IPS DF 6.9 (cell line): ENCODE measurements around the gene CDK7.

Experiments
- DNase-seq: peaks from one replicate; pipeline ENCODE4 v3.0.0-alpha.2; 2013; ENCODE audit warnings: low read depth, low spot score
- H3K27ac ChIP-seq: one replicate; pipeline ENCODE4 v1.5.1; 2013; ENCODE audit warnings: low read length, control low read depth
- H3K27me3 ChIP-seq: 2 replicates; pipeline ENCODE4 v1.6.1; 2013; ENCODE audit warnings: mild to moderate bottlenecking, low read length; ENCODE audit not compliant: control insufficient read depth, insufficient read depth
- H3K36me3 ChIP-seq: 2 replicates; pipeline ENCODE4 v1.6.1; 2013; ENCODE audit warnings: low read length; ENCODE audit not compliant: control insufficient read depth, insufficient read depth
- H3K4me1 ChIP-seq: 2 replicates; pipeline ENCODE4 v1.6.1; 2013; ENCODE audit warnings: low read length; ENCODE audit not compliant: control insufficient read depth, insufficient read depth
- H3K4me3 ChIP-seq: 2 replicates; pipeline ENCODE4 v1.5.1; 2013; ENCODE audit warnings: mild to moderate bottlenecking, low read length
- H3K9me3 ChIP-seq: 2 replicates; pipeline ENCODE4 v1.6.1; 2013; ENCODE audit warnings: low read length, inconsistent platforms; ENCODE audit not compliant: control insufficient read depth, insufficient read depth
- WGBS: extraction: QIAGEN DNeasy Blood & Tissue Kit; methylation state at CpG from one replicate; pipeline ENCODE4 v1.1.7; 2013; ENCODE audit warnings: mixed read lengths, missing lambda C conversion rate; ENCODE audit not compliant: insufficient read length, insufficient coverage; 5-methylcytosine and 5-hydroxymethylcytosine counted together

The CDK7 gene

DNA sequence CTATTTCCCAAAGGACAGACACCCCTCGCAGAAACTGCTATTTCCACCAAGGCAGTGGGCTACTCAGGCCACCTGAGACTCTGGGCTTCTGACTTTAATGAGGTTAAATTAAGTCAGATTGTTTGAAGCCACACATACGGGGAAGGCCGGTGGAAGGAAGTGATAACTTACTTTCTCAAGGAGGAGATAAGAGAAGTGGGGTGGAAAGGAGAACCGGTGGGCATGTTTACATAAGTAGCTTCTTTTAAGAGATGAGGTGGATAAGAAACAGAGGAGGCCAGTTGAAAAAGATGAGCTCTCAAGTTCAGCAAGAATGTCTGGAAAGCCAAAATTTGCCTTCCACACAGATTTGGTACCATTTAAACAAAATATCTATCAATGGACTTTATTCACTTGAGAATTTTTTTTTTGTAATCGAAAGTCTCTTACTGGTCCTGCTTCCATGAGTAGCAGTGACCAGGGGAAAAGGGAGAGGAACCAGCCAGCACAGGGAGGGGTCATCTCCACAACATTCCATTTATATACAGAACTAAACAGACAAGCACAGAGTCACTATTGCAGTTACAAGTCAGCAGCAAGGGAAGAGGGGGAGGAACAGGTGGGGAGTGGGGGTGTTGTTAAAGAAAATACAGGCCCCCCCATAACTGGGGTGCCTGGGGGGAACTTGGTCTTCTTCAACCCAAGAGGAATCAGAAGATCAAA is 77.9 kb downstream of the CDK7 start:
- no peak for DNase-seq
- Histone ChIP-seq H3K4me3 (no peak overlapping the region), H3K27ac (no peak overlapping the region), H3K9me3 (no peaks in the 10 kb centered on the region), H3K4me1 (no peaks in the 10 kb centered on the region), H3K36me3 (no peaks in the 10 kb centered on the region), H3K27me3 (no peaks in the 10 kb centered on the region)
- WGBS = no CpG with 5 or more reads among the region's 5 CpGs

DNA sequence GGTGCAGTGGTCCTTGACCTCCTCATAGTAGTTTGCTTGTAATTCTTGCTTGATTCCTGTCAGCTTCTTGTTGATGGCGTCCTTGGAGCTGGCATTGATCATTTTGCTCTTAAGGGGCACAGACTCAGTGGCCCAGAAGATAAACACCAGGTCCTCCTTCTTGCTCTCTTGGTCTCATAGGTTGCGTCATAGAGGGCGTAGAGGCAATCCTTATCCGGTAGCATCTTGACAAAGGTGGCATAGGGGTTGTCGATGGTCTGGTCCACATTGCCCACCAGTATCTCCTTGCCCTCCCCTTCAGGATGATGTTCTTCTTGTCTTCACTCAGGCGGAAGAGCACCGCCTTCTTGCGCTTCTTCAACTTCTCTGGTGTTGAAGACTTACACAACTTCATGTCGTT is 78.7 kb downstream of the CDK7 start:
- H3K27ac ChIP-seq = no peak overlapping the region
- no peaks in the 10 kb centered on the region for H3K4me1 ChIP-seq
- no peaks in the 10 kb centered on the region for H3K27me3 ChIP-seq
- no CpG with 5 or more reads among the region's 9 CpGs for WGBS
- H3K4me3 ChIP-seq = no peak overlapping the region
- no peaks in the 10 kb centered on the region for H3K36me3 ChIP-seq
- no peaks in the 10 kb centered on the region for H3K9me3 ChIP-seq
- no peak for DNase-seq

DNA sequence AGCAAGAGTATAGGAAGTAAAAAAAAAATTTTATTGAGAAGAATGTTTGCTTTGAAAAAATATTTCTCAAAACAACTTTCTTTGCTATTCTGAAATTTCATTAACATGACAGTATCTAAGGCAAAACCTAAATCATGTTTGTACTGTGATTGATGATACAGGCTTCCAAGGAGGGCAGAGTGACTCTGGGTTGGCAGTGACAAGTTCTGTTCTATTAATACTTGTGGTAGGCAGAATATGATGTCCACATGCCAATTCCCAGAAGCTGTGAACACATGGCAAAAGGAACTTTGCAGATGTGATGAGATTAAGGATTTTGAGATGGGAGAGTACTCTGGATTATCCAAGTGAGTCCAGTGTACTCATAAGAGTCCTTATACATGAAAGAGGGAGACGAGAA is 81.3 kb downstream of the CDK7 start:
- Histone ChIP-seq H3K9me3 (no peaks in the 10 kb centered on the region), H3K36me3 (no peaks in the 10 kb centered on the region), H3K27me3 (no peaks in the 10 kb centered on the region), H3K4me3 (no peak overlapping the region), H3K27ac (no peak overlapping the region), H3K4me1 (no peaks in the 10 kb centered on the region)
- DNase-seq = no peak
- no CpG with 5 or more reads among the region's 1 CpG for WGBS

DNA sequence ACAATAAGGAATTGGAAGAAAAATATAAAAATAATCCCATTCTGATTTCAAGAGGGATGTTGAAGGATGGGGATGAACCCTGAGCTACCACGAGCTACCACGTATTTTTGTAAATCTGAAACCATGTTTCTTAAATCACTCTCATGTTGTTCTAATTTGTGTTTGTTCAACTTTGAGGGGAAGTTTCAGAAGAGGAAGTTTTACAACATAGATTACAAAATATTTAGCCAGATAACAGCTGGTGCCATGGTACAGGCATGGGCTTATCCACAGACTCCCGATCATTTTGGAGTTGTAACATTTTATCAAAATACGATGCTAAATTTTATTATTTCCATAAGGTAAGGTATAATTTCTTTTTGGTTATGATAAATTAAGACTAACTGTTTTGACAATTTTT is 82.7 kb downstream of the CDK7 start:
- H3K27me3 ChIP-seq = no peaks in the 10 kb centered on the region
- no peaks in the 10 kb centered on the region for H3K9me3 ChIP-seq
- no peak overlapping the region for H3K4me3 ChIP-seq
- no CpG with 5 or more reads among the region's 4 CpGs for WGBS
- H3K4me1 ChIP-seq = no peaks in the 10 kb centered on the region
- no peaks in the 10 kb centered on the region for H3K36me3 ChIP-seq
- H3K27ac ChIP-seq = no peak overlapping the region
- DNase-seq = no peak

DNA sequence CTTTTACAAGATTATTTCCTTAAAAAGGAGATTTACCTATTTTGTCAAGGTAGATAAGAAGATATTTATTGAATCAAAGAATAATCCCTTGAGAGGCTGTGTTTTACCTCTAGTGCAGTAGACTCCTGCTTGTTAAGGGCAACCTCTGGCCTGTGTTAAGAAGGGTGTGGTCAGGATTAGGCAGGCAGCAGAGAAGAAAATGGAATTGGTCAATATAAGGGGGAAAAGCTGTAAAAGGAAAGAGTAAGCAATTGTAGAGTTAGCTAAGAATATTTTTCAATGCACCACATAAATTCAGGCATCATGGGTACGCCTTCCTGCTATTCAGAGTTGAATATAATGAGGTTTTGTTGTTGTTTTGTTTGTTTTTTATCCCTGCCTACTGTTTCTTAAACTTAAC is 91.7 kb downstream of the CDK7 start:
- Histone ChIP-seq H3K9me3 (0 out of 2 replicates have a peak, but pooled peaks cover 1% of the 10 kb centered on the region), H3K36me3 (no peaks in the 10 kb centered on the region), H3K27me3 (no peaks in the 10 kb centered on the region), H3K4me3 (no peak overlapping the region), H3K4me1 (no peaks in the 10 kb centered on the region), H3K27ac (no peak overlapping the region)
- WGBS = no CpG with 5 or more reads among the region's 1 CpG
- DNase-seq = no peak
